ENCODE data around the gene DSG1. TPM values are rescaled to one million over a fixed set of nuclear protein-coding genes. Genes with fewer than 3 reads are reported as not detected.

DSG1 gene
- total RNA-seq, 1 experiment from 2014 or later, result not detected

GRCh38 chr18:31302991-31303390 is 15.0 kb upstream of the DSG1 start:
- Histone ChIP-seq H3K9me3 (ENCODE audit: control insufficient read depth, low read depth, low read length) (no peaks in the 10 kb centered on the region), H3K23me2 (ENCODE audit: insufficient read length, low read depth, low read length, poor library complexity, severe bottlenecking) (no peaks in the 10 kb centered on the region), H2BK120ac (ENCODE audit: low read depth, low read length, poor library complexity, severe bottlenecking) (no peak overlapping the region), H3K56ac (ENCODE audit: insufficient read length, low read depth, low read length) (no peak overlapping the region), H3K27ac (ENCODE audit: insufficient read length, low read depth, low read length) (no peak overlapping the region), H3K23ac (ENCODE audit: insufficient read length, low read depth, low read length) (no peak overlapping the region), H2AK5ac (ENCODE audit: insufficient read length, low read length) (no peak overlapping the region), H4K5ac (ENCODE audit: insufficient read length, low read depth, low read length) (no peak overlapping the region), H4K8ac (replicated peaks; ENCODE audit: insufficient read length, low read depth, low read length) (no peak overlapping the region), H2AFZ (ENCODE audit: low read length) (no peak overlapping the region), H4K20me1 (ENCODE audit: control insufficient read depth, insufficient read depth, insufficient read length) (no peaks in the 10 kb centered on the region), H2BK20ac (ENCODE audit: low read depth, low read length, poor library complexity, severe bottlenecking) (no peak overlapping the region), H3K4ac (ENCODE audit: low read depth, low read length) (no peak overlapping the region), H3K14ac (ENCODE audit: insufficient read depth, low read length) (no peak overlapping the region), H3T11ph (ENCODE audit: low read length) (no peak overlapping the region), H3K79me1 (ENCODE audit: insufficient read depth, low read depth, low read length, poor library complexity, severe bottlenecking) (no peaks in the 10 kb centered on the region), H3K79me2 (ENCODE audit: insufficient read depth, low read length) (no peaks in the 10 kb centered on the region), H3K18ac (ENCODE audit: insufficient read length, low read depth, low read length) (no peak overlapping the region), H4K91ac (ENCODE audit: insufficient read length, low read depth, low read length) (no peak overlapping the region), H2BK15ac (ENCODE audit: low read depth, low read length) (no peak overlapping the region), H3K4me1 (ENCODE audit: insufficient read depth, low read length) (peaks cover 8% of the 10 kb centered on the region; the same call in 1 of the 2 replicates), H2BK12ac (ENCODE audit: insufficient read length, low read depth, low read length) (no peak overlapping the region), H3K27me3 (ENCODE audit: insufficient read depth, low read length) (no peaks in the 10 kb centered on the region), H3K9ac (ENCODE audit: extremely low read depth, insufficient read length, low read length) (no peak overlapping the region), H2BK5ac (ENCODE audit: insufficient read length, low read length) (no peak overlapping the region), H3K4me2 (ENCODE audit: insufficient read depth, insufficient read length, low read length) (no peak overlapping the region)
- no peak for TF ChIP-seq CTCF (conservative IDR thresholded peaks at IDR 0.05)
- DNase-seq, result no peak
- H3K4me3 Mint-ChIP-seq, result no peak overlapping the region
- H3K36me3 Mint-ChIP-seq (ENCODE audit: insufficient read depth in 1 of 3, low read depth in 3 of 3), result no peaks in the 10 kb centered on the region
- no peak overlapping the region for H3K27ac Mint-ChIP-seq
- no peaks in the 10 kb centered on the region for H3K27me3 Mint-ChIP-seq (ENCODE audit: low read depth)
- H3K4me1 Mint-ChIP-seq, result peaks cover 22 to 23% of the 10 kb centered on the region in 2 experiments
- no peaks in the 10 kb centered on the region; a peak in 1 of 5 replicates for H3K9me3 Mint-ChIP-seq

Measured in H9 (cell line).